Fibroblast of lung (primary cell): ENCODE data around the gene YIF1B.

Experiments used
- EZH2 ChIP-seq: IDR thresholded peaks from 2 replicates; pipeline ENCODE4 v1.5.1; 2012; ENCODE audit warnings: low read length, control low read depth, mild to moderate bottlenecking; ENCODE audit errors: missing control alignments
- TF ChIP-seq, protein P1 (sequence below), 2 donors: IDR thresholded peaks in 1 of 2; conservative IDR thresholded peaks in 1 of 2; 1 replicate in 1 of 2; 2 replicates in 1 of 2; pipeline ENCODE4 v1.5.1; 2011 to 2012; ENCODE audit warnings: low read length in 2 of 2, control low read depth in 1 of 2, inconsistent platforms in 1 of 2, low read depth in 1 of 2, mild to moderate bottlenecking in 1 of 2

DNA sequence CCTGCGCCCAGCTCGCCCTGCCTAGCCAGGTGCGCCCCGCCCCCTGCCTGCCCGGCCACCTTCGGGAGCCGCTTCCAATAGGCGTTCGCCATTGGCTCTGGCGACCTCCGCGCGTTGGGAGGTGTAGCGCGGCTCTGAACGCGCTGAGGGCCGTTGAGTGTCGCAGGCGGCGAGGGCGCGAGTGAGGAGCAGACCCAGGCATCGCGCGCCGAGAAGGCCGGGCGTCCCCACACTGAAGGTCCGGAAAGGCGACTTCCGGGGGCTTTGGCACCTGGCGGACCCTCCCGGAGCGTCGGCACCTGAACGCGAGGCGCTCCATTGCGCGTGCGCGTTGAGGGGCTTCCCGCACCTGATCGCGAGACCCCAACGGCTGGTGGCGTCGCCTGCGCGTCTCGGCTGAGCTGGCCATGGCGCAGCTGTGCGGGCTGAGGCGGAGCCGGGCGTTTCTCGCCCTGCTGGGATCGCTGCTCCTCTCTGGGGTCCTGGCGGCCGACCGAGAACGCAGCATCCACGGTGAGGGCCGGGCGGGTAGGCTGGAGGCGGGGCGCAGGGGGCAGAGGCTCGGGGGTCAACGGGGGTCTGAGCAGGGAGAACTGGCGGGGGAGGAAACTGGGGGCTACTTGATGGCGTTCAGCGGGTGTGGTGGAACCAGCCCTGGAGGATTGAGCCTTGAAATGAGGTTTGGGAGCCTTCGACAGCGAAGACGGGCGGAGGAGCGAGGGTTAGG lies 51.1 kb downstream of the YIF1B start, which contains the start of gene SPINT2:
- TF ChIP-seq, protein P1, sequence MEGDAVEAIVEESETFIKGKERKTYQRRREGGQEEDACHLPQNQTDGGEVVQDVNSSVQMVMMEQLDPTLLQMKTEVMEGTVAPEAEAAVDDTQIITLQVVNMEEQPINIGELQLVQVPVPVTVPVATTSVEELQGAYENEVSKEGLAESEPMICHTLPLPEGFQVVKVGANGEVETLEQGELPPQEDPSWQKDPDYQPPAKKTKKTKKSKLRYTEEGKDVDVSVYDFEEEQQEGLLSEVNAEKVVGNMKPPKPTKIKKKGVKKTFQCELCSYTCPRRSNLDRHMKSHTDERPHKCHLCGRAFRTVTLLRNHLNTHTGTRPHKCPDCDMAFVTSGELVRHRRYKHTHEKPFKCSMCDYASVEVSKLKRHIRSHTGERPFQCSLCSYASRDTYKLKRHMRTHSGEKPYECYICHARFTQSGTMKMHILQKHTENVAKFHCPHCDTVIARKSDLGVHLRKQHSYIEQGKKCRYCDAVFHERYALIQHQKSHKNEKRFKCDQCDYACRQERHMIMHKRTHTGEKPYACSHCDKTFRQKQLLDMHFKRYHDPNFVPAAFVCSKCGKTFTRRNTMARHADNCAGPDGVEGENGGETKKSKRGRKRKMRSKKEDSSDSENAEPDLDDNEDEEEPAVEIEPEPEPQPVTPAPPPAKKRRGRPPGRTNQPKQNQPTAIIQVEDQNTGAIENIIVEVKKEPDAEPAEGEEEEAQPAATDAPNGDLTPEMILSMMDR (conservative IDR thresholded peaks at IDR 0.05 in 1 of 2, IDR thresholded peaks at IDR 0.05 in 1 of 2; ENCODE audit: low read depth in 1 of 2, low read length in 2 of 2) = no peak
- TF ChIP-seq EZH2 = no peak
